HG03045 (cell line): ENCODE results near the gene ADM.

Source experiments
- ATAC-seq: cut with Tn5 transposase; IDR thresholded peaks from one replicate; pipeline ENCODE4 v1.9.1; 2021; ENCODE audit warnings: mild to moderate bottlenecking, moderate library complexity; ENCODE audit not compliant: unreplicated experiment

Gene ADM

DNA sequence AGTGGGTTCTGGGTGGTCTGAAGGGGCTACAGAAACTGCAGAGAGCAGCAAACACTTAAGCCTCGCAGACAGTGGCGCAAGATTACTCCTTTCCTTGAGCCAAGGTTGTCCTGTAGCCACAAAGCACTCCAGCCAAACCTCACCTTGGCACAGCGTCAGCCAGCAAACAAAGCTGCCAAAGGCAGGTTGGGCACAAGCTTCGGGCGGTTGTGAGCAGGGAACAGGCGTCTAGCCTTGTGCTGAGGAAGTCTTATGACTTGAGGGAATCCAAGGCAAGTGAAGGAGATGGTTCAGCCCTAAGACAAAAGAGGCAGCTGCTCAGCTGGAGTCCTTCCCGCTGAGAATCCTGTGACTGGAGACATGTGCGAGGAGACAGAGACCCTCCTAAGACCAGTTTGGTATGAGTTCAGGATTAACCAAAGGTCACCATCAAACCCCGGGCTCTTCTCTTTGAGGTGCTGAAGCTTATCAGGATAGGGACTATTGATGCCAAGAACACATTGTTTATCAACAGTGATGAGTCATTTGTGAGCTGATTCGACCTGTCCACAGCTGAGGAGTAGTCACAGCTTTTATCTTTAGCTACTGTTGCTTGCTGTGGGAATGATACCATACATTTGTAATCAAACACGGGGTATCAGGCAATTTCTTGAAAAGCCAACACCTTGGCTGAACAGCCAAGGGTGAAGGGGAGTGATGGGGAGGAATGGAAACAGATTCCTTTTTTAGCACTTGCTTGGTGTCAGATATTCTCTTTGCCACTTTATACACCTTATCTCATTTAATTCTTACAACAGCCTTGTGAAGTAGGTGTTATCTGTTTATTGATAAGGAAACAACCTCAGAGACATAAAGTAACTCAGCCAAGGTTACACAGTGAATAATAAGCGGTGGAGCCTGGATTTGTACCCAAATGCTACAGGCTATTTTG is 4.6 kb downstream of the ADM start:
- no peak for ATAC-seq

DNA sequence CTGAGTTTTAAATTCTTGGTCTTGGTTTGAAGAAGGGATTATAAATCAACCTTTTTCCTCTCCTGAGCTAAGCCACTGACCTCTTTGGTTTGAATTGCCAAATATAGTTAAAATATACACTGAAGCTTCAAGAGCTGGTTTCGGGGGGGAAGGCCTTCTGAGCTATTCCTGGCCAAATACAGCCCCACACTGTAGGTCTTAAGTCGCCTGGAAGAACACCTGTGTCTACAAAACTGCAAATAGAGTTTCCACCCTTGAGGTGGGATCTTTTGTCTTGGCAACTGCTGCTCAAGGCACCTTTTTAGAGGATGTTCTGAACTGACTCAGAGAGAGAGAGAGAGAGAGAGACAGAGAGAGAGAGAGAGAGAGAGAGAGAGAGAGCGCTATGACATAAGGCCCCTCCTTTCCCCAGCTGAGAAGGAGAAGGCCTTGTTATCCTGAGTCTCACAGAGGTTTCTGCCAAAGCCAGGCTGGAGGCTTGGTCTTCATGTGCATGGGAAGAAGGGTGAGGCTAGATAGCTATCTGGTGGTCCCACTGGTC is 5.5 kb downstream of the ADM start:
- no peak for ATAC-seq

- no peak for ATAC-seq
These were observed 6.9 kb downstream of the ADM start for GRCh38 chr11:10311802-10312201.

GRCh38 chr11:10314199-10315072 is 9.6 kb downstream of the ADM start:
- peak; percentile 76 for ATAC-seq

- ATAC-seq: no peak
These were observed 10.2 kb downstream of the ADM start for GRCh38 chr11:10315083-10315482.

DNA sequence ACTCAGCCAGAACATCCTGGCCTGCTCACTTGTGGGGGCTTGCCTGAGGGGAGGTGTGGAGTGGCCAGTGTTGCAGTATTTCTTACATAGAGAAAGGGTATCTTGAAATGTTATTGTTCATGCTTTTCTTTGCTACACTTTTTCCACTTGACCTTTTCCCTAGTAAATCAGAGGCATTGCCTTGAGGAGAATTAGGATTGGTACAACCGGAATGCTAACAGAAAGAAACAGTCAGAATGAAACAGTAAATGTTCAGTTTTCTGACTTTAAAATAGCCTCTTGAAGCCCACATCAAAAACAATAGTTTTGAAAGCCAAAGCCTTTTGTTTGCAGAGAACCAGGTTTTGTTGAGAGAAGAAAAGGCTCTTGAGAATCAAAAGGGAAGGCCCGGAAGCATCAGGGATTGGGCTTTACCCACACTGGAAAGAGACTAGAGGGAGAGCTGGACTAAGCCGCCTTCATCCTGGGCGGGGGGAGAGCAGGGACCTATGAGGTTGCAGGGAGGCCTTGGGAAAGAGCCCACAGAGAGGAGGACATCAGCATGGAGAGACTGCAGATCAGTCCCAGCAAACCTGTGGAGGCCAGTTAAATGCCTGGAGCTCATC is 12.4 kb downstream of the ADM start:
- peak; percentile 31 for ATAC-seq

DNA sequence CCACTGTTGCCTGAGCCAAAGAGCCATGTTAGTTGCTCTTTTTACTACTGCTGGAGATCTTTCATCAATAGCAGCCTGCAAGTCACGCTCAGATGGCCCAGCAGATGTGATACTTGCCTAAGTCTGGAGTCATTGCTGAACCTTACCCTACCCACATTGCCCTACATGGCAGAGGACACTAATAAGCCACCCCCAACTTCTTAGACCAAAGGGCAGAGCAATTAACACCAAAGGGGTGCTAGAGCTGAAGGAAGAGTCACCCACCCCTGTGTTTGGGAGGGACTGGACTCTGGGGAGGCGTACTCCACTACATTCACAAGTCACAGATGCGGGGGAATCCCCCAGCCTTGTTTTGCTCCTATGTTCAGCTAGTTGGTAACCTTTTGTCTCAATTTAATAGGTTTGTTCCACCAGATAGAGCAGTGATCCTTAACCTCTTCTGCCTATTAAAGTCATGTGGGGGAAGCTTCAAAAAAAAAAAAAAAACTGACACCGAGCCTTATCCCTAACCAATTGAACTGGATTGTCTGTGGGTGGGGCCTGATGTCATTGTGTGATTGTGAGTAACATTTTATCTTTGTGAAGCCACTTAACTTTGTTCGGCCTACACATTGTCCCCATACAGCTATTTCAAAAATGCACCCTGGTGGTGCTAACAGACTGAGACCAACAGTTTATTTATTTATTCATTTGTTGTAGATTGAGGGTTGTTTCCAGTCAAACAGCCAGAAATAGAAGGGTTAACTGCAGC is 13.1 kb downstream of the ADM start:
- peak; percentile 56 for ATAC-seq

DNA sequence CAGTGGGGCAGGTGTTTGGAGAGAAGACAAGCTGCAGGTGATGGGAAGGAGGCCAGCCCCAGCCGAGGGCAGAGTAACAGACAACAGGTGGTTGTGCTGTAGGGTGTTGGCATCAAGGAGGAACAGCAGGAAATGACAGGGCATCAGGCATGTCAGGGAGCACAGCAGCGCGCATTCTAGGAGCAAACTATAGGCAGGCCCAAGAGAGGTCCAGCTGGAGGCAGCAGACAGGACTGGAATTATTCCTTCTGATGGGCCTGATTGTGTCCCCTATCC is 13.6 kb downstream of the ADM start:
- no peak for ATAC-seq

- ATAC-seq: no peak
These were observed 15.1 kb downstream of the ADM start for GRCh38 chr11:10319702-10320558.

DNA sequence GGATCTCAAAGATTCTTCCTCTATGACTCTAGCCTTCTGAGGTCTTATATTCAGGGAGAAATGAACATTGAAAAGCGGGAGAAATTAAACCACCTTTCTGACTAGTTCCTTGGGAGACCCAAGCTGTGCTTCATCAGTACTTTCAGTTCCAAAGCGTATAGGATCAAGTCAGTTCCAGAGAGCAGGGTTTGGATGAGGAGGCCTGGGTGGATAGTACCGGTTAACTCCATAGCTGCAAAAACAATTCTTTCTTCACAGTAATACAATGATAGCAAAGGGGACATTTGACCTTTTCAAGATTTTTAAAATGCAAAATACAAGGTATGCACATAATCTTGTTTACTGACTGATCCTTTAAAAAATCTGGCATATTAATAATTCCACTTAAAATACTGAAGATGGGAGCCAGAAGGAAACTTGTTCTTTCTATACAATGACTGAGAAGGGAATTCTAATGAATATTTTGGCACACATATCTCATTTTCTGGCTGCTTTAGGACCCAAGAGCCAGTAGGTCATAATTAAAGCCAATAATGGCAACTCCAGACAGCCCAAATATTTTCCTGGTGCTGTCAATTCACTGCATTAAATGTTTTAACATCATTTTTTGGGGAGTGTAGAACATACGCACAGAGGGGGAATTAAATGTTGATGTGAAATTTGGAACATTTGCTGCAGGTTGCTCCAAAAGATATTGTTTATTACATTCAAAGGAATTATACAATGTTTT is 16.0 kb downstream of the ADM start:
- ATAC-seq: no peak

- no peak for ATAC-seq
These were observed 17.5 kb downstream of the ADM start for GRCh38 chr11:10322401-10322800.

GRCh38 chr11:10322830-10323792 is 18.2 kb downstream of the ADM start:
- ATAC-seq: peak; percentile 45

GRCh38 chr11:10323793-10324170 is 18.9 kb downstream of the ADM start:
- no peak for ATAC-seq

GRCh38 chr11:10324474-10324873 is 19.6 kb downstream of the ADM start:
- no peak for ATAC-seq

DNA sequence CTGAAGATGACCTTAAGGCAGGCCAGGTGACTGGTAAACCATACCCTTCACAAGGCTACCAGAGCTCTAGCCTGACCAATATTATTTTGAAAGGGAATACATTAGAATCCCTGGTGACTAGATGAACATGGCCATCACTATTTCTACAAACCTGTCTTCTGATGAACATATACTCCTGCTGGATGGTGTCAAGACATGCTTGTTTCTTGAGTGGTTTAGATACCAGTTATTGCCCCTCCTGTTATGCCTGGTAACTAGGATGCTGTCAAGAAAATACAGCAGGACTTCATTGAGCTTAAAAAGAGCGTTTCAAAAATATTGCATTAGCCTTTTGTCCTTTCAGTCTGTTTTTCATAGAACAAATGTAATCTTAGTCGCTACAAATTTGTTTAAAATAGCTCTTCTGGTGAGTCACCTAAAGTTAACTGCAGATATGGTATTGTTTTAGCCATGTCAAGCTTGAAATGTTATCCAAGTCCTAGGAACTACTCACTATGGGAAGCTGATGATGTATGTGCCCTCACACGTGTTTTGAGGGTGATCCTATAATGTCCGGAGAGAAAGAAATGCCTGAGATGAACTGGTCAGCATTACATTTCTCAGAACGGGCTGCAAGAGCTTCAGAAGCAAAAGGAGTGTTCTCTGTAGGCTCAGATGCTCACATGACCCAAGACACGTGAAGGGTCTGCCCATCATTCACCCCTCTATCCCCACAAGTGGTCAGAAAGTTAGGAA is 20.6 kb downstream of the ADM start:
- ATAC-seq: no peak

GRCh38 chr11:10326012-10326964 is 21.4 kb downstream of the ADM start:
- ATAC-seq: no peak
